Adipocyte (in vitro differentiated cells): ENCODE measurements around the gene PLPP4.

Experiments used
- DNase-seq: peaks from one replicate; pipeline ENCODE4 v3.0.0-alpha.2; 2015; ENCODE audit warnings: low read depth
- H3K27me3 ChIP-seq: replicated peaks from 2 replicates; pipeline ENCODE4 v1.7.0; 2013; ENCODE audit warnings: mild to moderate bottlenecking, low read length, moderate library complexity; ENCODE audit not compliant: control insufficient read depth, insufficient read depth
- H3K36me3 ChIP-seq: 2 replicates; pipeline ENCODE4 v1.7.0; 2013; ENCODE audit warnings: low read length, mild to moderate bottlenecking, moderate library complexity; ENCODE audit not compliant: control insufficient read depth, insufficient read depth, severe bottlenecking
- H3K4me1 ChIP-seq: 2 replicates; pipeline ENCODE4 v1.7.0; 2013; ENCODE audit warnings: mild to moderate bottlenecking, low read length, moderate library complexity; ENCODE audit not compliant: control insufficient read depth, insufficient read depth
- H3K4me3 ChIP-seq: 2 replicates; pipeline ENCODE4 v1.7.0; 2013; ENCODE audit warnings: mild to moderate bottlenecking, low read length, moderate library complexity
- H3K9ac ChIP-seq: 2 replicates; pipeline ENCODE4 v1.7.0; 2013; ENCODE audit warnings: mild to moderate bottlenecking, low read length, moderate library complexity
- H3K9me3 ChIP-seq: 2 replicates; pipeline ENCODE4 v1.7.0; 2013; ENCODE audit warnings: mild to moderate bottlenecking, low read length, moderate library complexity; ENCODE audit not compliant: control insufficient read depth

The PLPP4 gene

DNA sequence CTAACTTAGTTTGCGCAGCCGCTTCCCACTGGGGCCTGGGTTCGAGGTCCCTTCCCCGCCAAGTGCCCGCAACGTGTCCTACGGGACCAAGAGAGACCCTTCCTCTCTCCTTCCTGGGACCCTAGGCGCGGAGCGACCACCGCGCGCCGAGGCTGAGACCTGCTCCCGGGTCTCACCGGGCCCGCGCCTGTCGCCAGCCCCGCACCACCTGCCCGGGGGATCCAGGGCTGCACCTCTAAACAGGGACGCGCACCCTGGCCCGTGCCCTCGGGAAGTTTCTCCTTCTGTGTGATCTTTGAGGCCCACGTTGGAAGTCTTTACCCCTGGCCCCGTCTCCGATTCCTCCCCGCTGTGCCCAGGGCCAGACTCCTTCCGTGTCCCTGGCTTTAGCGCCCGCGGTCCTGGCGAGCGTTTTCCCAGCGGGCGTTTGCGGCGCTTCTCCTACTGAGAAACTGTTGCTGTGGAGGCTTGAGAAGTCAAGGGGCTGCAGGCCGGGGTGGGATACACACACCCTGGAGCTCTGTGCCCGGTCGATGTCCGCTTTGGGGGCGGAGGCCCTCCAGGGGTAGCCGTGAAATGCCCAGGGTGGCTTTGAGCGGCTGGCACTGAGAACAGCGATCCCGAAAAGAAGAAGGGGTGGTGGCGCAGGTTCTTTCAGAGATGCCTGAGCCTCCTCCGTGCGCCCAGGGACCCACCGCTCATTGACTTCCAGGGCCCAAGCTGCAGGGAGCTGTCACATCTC is 575 bp downstream of the PLPP4 start:
- H3K4me3 ChIP-seq, result peak overlapping the region; percentile 79
- no peaks in the 10 kb centered on the region for H3K9me3 ChIP-seq
- H3K9ac ChIP-seq, result peak overlapping the region; percentile 34
- DNase-seq, result no peak
- H3K4me1 ChIP-seq, result peaks cover 4% of the 10 kb centered on the region
- peaks cover 14% of the 10 kb centered on the region for H3K27me3 ChIP-seq
- no peaks in the 10 kb centered on the region for H3K36me3 ChIP-seq

DNA sequence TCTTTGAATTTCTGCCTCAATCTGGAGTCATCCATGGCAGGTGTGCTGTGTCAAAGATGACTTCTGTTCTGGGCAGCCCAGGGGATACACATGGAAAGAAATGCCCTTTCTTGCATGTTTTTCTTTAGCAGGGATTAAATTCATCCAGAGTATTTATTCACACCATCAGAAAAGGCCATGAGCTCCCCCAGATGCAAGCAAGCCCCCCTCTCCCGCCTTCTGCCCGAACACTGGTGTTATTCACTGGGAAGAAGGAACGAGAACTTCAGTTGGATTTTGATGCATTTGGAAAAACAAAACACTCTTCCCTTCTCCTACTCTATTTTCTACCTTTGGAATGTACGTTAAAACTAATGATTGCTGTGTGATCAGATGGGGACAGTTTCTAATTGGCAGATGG is 1.4 kb downstream of the PLPP4 start:
- DNase-seq, result no peak

DNA sequence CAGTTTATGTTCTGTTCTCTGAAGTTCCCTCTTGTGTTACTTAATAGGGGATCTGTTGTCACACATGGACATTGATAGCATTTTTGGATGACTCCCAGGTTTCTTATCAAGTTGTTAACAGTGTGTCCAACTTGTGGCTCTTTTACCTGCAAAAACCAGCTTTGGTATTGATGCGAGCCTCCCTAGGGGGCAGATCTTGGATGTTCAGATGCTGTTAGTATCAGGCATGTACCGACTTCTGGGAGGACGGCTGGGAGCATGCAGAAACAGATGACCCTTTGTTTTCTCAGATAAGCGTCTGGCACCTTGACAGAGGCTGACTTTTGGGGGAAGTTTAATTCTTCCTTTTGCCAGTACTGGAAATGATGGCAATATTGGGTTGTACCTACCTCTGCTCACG is 2.2 kb downstream of the PLPP4 start:
- H3K9me3 ChIP-seq, result no peaks in the 10 kb centered on the region
- no peak overlapping the region for H3K9ac ChIP-seq
- peaks cover 14% of the 10 kb centered on the region for H3K27me3 ChIP-seq
- DNase-seq, result no peak
- no peaks in the 10 kb centered on the region for H3K36me3 ChIP-seq
- no peak overlapping the region for H3K4me3 ChIP-seq
- H3K4me1 ChIP-seq, result peaks cover 4% of the 10 kb centered on the region

More for the DNA sequence above, 1.4 kb downstream of the PLPP4 start:
- Histone ChIP-seq H3K27me3 (peaks cover 14% of the 10 kb centered on the region), H3K36me3 (no peaks in the 10 kb centered on the region), H3K4me3 (no peak overlapping the region), H3K9ac (no peak overlapping the region), H3K9me3 (no peaks in the 10 kb centered on the region), H3K4me1 (peaks cover 4% of the 10 kb centered on the region)

DNA sequence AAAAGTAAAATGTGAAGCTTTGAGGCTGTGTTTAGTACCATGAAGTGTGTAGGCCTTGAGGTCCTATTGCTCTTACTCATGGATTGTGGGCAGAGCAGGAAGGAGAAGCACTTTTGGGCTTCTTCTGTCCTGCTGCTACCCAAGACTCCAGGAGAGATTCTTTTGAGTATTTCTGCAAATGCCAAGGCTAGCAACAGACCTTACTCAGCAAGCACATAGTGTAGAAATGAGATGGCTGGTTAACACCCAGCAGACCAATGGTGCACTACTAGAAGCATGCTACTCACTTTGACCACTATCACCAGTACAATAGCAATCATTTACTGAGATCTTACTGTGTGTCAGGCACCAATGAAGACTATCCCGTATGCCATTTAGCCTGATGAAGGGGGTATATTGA is 3.2 kb downstream of the PLPP4 start:
- H3K36me3 ChIP-seq, result no peaks in the 10 kb centered on the region
- peaks cover 4% of the 10 kb centered on the region for H3K4me1 ChIP-seq
- H3K9me3 ChIP-seq, result no peaks in the 10 kb centered on the region
- H3K27me3 ChIP-seq, result peaks cover 12% of the 10 kb centered on the region
- H3K4me3 ChIP-seq, result no peak overlapping the region
- peak; percentile 22 for DNase-seq
- no peak overlapping the region for H3K9ac ChIP-seq

DNA sequence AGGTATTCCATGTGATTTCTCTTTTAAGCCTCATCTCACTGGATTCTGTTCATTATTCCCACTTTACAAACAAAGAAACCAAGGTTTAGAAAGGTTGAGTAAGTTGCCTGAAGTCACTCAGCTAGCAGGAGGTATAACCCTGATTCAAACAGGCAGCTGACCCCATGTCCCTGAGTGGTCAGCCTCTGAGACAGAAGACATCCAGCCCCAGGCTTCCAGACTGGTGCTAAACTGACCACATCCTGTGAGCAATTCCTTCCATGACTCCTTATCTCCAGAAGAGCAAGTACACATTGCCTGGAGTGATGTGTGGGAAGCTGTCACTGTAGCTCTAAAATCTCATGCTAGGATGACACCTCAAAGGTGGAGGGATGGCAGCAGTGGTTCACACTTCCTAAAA is 3.7 kb downstream of the PLPP4 start:
- peak; percentile 80 for DNase-seq
- Histone ChIP-seq H3K4me1 (peaks cover 4% of the 10 kb centered on the region), H3K9me3 (no peaks in the 10 kb centered on the region), H3K36me3 (no peaks in the 10 kb centered on the region), H3K27me3 (peaks cover 11% of the 10 kb centered on the region), H3K4me3 (no peak overlapping the region), H3K9ac (no peak overlapping the region)

DNA sequence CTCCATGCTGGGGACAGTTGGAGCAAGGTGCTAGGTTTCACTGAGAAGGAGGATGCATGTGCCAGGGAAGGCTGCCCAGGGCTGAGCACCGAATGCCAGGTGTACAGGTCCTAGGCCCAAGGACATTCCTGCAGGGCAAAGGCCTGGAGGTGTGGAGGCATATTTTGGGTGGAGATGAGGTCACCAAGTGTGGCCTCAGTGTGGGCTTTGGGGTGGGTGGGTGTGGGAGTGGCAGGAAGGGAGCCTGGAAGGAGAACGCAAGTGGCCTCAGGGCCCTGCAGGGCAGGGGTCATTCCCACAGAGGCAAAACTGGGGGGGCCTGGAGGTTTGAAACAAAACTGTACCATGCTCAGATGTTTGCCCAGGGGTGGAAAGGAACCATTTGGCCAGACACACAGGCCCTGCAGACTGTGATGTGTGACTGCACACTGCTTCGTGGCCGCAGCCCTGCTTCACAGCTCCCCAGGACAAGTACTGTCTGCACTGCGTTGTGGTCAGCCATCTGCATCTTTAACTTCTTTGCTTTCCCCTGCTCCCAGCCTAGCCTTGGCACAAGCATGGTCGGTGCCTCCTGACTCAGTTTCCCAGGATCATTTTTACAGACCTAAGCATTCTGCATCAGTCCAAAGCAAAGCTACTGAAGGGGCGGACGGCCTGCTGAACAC is 5.1 kb downstream of the PLPP4 start:
- Histone ChIP-seq H3K9me3 (no peaks in the 10 kb centered on the region), H3K27me3 (peaks cover 11% of the 10 kb centered on the region), H3K9ac (no peak overlapping the region), H3K4me1 (peaks cover 4% of the 10 kb centered on the region), H3K4me3 (no peak overlapping the region), H3K36me3 (no peaks in the 10 kb centered on the region)
- no peak for DNase-seq

DNA sequence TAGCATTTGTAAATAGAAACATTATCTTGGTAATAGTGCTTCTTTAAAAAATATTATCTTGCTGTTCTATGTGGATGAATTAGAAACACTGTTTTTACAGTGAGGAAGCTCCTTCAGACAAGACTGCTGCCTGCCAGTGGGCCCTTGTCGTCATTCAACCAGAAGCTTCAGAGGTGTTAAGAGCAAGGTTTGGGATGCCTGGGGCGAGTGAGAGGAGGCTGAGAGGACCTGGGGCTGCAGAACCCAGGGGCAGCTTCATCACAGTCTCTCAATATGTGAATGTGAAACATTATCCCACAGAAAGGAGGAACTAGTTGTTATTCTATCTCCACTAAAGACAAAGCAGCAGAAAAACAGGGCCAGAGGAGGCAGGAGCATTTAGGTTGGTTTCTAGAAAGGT is 8.1 kb downstream of the PLPP4 start:
- Histone ChIP-seq H3K9me3 (no peaks in the 10 kb centered on the region), H3K9ac (no peak overlapping the region), H3K36me3 (no peaks in the 10 kb centered on the region), H3K4me3 (no peak overlapping the region), H3K27me3 (no peaks in the 10 kb centered on the region), H3K4me1 (no peaks in the 10 kb centered on the region)
- no peak for DNase-seq

DNA sequence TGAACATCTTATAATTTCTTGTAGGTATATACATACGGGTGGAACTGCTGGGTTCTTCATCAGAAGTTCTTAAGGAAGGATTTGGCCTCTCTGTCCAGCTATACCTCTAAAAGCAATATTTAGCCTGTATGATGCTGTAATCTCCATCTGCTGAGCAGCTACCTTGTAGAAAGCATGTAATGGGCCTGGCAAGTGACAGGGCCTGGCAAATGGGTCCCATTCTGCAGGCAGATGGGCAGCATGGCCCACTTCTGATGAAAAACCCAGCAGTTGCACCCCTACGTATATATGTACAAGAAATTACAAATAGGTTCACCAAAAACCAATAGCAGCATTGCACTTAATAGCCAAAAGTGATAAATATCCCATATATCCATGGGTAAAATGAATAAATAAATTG is 9.0 kb downstream of the PLPP4 start:
- DNase-seq, result no peak
- no peaks in the 10 kb centered on the region for H3K4me1 ChIP-seq
- no peaks in the 10 kb centered on the region for H3K9me3 ChIP-seq
- H3K9ac ChIP-seq, result no peak overlapping the region
- no peaks in the 10 kb centered on the region for H3K36me3 ChIP-seq
- H3K4me3 ChIP-seq, result no peak overlapping the region
- H3K27me3 ChIP-seq, result no peaks in the 10 kb centered on the region

DNA sequence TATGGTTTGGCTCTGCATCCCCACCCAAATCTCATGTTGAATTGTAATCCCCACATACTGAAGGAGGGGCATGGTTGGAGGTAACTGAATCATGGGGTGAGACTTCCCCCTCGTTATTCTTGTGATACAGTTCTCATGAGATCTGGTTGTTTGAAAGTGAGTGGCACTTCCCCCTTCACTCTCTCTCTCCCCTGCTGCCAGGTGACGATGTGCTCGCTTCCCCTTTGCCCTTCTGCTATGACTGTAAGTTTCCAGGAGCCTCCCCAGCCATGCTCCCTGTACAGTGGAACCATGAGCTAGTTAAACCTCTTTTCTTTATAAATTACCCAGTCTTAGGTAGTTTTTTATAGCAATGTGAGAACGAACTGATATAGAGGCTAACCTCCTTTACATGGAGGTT is 16.6 kb downstream of the PLPP4 start:
- peaks cover 9% of the 10 kb centered on the region for H3K9me3 ChIP-seq
- H3K27me3 ChIP-seq, result no peaks in the 10 kb centered on the region
- peaks cover 3% of the 10 kb centered on the region for H3K4me1 ChIP-seq
- no peak overlapping the region for H3K4me3 ChIP-seq
- no peak for DNase-seq
- H3K36me3 ChIP-seq, result no peaks in the 10 kb centered on the region
- no peak overlapping the region for H3K9ac ChIP-seq

DNA sequence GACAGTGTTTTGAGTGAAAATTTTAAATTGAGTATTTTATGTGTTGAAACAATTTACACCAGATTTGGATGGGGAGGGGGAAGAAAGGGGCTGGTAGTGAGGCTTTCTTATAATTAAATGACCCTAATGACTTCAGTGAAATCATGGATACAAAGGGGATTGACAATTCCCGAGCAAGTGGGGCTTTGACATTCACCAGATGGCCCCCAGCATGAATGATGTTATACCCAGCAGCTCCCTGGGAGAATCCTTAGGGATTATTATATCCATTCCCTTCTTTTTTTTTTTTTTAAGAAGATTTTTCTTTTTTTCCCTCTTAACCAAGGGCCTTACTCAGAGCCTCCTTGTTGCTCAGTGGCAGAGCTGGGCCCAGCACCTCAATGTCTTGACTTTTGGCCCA is 17.9 kb downstream of the PLPP4 start:
- DNase-seq, result no peak
- Histone ChIP-seq H3K27me3 (no peaks in the 10 kb centered on the region), H3K9me3 (peaks cover 9% of the 10 kb centered on the region), H3K4me1 (peaks cover 3% of the 10 kb centered on the region), H3K36me3 (no peaks in the 10 kb centered on the region), H3K4me3 (no peak overlapping the region), H3K9ac (no peak overlapping the region)

DNA sequence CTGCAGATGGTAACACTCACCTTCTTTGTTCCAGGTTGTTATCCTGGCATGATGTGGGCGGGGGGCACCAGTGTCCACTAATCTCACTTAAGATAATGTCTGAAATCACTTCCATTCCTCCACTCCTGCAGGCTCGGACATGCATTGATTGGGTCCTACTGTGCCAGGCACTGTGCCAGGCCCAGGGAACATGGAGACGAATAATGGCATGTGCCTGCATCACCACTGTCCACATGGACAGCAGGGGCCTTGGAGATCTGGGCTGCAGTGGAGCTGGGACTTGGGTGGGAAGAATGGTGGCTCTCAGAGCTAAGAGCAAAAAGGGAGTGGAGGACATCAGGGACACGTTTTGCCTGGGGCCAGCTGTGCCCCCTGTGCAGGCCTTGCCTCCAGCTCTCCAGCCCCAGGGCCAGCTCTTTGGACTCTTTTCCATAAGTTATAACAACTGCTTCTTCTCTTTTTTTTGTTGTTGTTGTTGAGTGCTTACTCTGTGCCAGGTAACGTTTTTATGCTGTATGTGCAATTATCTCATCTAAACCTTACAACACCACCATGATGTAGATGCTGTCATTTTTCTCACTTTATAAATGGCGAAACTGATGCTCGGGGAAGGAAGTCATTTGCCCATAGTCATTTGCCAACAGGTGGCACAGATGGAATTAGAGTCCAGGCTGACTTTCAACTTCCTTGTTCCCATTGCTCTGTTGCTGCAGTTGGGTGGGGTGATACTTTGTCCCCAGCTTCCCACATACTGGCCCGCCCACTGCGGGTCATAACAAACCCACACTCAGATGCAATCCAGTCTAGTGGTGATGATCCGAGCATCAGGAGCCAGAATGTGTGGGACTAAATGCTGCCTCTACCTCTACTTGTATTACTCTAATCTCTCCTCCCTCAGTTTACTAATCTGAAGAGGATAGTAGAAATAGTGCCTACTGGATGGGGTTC is 19.1 kb downstream of the PLPP4 start:
- Histone ChIP-seq H3K9me3 (peaks cover 9% of the 10 kb centered on the region), H3K36me3 (no peaks in the 10 kb centered on the region), H3K9ac (no peak overlapping the region), H3K4me3 (no peak overlapping the region), H3K27me3 (no peaks in the 10 kb centered on the region), H3K4me1 (peaks cover 3% of the 10 kb centered on the region)
- no peak for DNase-seq
